ENCODE results near the gene HMOX2.

HMOX2 gene

GRCh38 chr16:4525069-4525468, 48.9 kb downstream of the HMOX2 start:
- no peak for DNase-seq (ENCODE audit: low read depth, low spot score)

GRCh38 chr16:4525634-4526277, 49.6 kb downstream of the HMOX2 start:
- no peak for DNase-seq (ENCODE audit: low read depth, low spot score)

- no peak for DNase-seq (ENCODE audit: low read depth, low spot score)
Observed at GRCh38 chr16:4529085-4530060, 53.2 kb downstream of the HMOX2 start.

GRCh38 chr16:4531811-4532210, 55.6 kb downstream of the HMOX2 start:
- DNase-seq (ENCODE audit: low read depth, low spot score): no peak

- no peak for DNase-seq (ENCODE audit: low read depth, low spot score)
Observed at GRCh38 chr16:4532238-4532637, 56.0 kb downstream of the HMOX2 start.

GRCh38 chr16:4533490-4533889, 57.3 kb downstream of the HMOX2 start:
- DNase-seq (ENCODE audit: low read depth, low spot score): no peak

GRCh38 chr16:4534151-4534790, 58.1 kb downstream of the HMOX2 start:
- DNase-seq (ENCODE audit: low read depth, low spot score): no peak

- no peak for DNase-seq (ENCODE audit: low read depth, low spot score)
Observed at GRCh38 chr16:4535627-4536108, 59.5 kb downstream of the HMOX2 start.

GRCh38 chr16:4536391-4537106, 60.4 kb downstream of the HMOX2 start:
- no peak for DNase-seq (ENCODE audit: low read depth, low spot score)

GRCh38 chr16:4537376-4538343, 61.5 kb downstream of the HMOX2 start:
- DNase-seq (ENCODE audit: low read depth, low spot score): no peak

GRCh38 chr16:4538350-4539235, 62.4 kb downstream of the HMOX2 start, which contains the start of gene CDIP1:
CDIP1 (minus strand) TSS chr16:4538773; CDS start chr16:4514130, 24,643 bp downstream.
- peak; percentile 86 for DNase-seq (ENCODE audit: low read depth, low spot score)

- DNase-seq (ENCODE audit: low read depth, low spot score): no peak
Observed at GRCh38 chr16:4539716-4540284, 63.6 kb downstream of the HMOX2 start.

- DNase-seq (ENCODE audit: low read depth, low spot score): no peak
Observed at GRCh38 chr16:4544473-4544872, 68.3 kb downstream of the HMOX2 start.

GRCh38 chr16:4548124-4548523, 71.9 kb downstream of the HMOX2 start:
- DNase-seq (ENCODE audit: low read depth, low spot score): no peak

GRCh38 chr16:4550591-4550990, 74.4 kb downstream of the HMOX2 start:
- DNase-seq (ENCODE audit: low read depth, low spot score): no peak

- no peak for DNase-seq (ENCODE audit: low read depth, low spot score)
Observed at GRCh38 chr16:4552541-4552940, 76.3 kb downstream of the HMOX2 start.

GRCh38 chr16:4556112-4556511, 79.9 kb downstream of the HMOX2 start, which contains the start of gene C16orf96:
C16orf96 (plus strand) TSS chr16:4556340; CDS start chr16:4556490, 150 bp downstream.
- DNase-seq (ENCODE audit: low read depth, low spot score): no peak

GRCh38 chr16:4556580-4556979, 80.4 kb downstream of the HMOX2 start:
- no peak for DNase-seq (ENCODE audit: low read depth, low spot score)

- DNase-seq (ENCODE audit: low read depth, low spot score): no peak
Observed at GRCh38 chr16:4557973-4558372, 81.8 kb downstream of the HMOX2 start.
